Peyer's patch (tissue), 4 donors: ENCODE measurements around the gene CD8B.

ENCODE experiments used
- CTCF ChIP-seq, 6 experiments: fragments of 450-650 bp in 4 of 6; fragments of 200-600 bp in 2 of 6; sonication (generic) in 1 of 6; IDR thresholded peaks; one replicate each; pipeline ENCODE4 v1.5.1; 2017 to 2019; ENCODE audit warnings: antibody characterized with exemption in 6 of 6, mild to moderate bottlenecking in 3 of 6, moderate library complexity in 1 of 6
- POLR2A ChIP-seq, 2 donors: fragments of 450-650 bp; IDR thresholded peaks; one replicate each; pipeline ENCODE4 v1.5.1; 2017; ENCODE audit warnings: antibody characterized with exemption in 2 of 2, mild to moderate bottlenecking in 2 of 2, moderate library complexity in 2 of 2

DNA sequence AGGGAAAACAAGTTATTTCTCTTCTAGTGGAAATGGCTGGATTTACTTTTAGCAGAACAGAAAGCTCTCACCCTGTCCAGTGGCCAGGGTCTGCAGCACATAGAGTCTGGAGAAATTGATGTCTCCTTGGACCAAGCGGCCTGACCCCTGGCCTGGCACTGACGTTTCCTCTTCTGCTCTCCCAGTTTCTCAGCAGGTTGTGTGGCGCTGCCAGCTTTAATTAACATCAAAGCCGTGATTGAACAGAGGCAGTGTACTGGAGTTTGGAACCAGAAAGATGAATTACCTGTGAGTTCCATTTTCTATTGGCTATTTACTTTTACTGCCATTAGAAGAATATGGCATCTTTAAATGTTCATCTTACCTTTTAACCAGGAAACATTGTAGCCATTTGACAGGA lies 91.8 kb downstream of the CD8B start:
- no peak for TF ChIP-seq POLR2A (IDR thresholded peaks at IDR 0.05)
- TF ChIP-seq CTCF (IDR thresholded peaks at IDR 0.05) = no peak
